IPS-NIHi11 (cell line): ENCODE data around the gene MICAL3.

ENCODE experiments used
- DNase-seq: peaks from one replicate; pipeline ENCODE4 v3.0.0; 2012; ENCODE audit warnings: mixed read lengths, low spot score

Gene MICAL3

GRCh38 chr22:17842386-17842785 lies 182.0 kb downstream of the MICAL3 start:
- DNase-seq: no peak

GRCh38 chr22:17841836-17842235 lies 182.5 kb downstream of the MICAL3 start:
- no peak for DNase-seq

- DNase-seq: no peak
Observed at GRCh38 chr22:17838180-17838865, 186.0 kb downstream of the MICAL3 start.

GRCh38 chr22:17836992-17837742 lies 187.2 kb downstream of the MICAL3 start:
- peak; percentile 53 for DNase-seq

GRCh38 chr22:17835256-17835655 lies 189.1 kb downstream of the MICAL3 start:
- no peak for DNase-seq

- DNase-seq: no peak
Observed at GRCh38 chr22:17833489-17833888, 190.9 kb downstream of the MICAL3 start.

- no peak for DNase-seq
Observed at GRCh38 chr22:17832665-17833064, 191.7 kb downstream of the MICAL3 start.

- DNase-seq: no peak
Observed at GRCh38 chr22:17831501-17832251, 192.7 kb downstream of the MICAL3 start.

- DNase-seq: peak; percentile 95
Observed at GRCh38 chr22:17830043-17830961, 194.1 kb downstream of the MICAL3 start.

- no peak for DNase-seq
Observed at GRCh38 chr22:17829695-17830042, 194.7 kb downstream of the MICAL3 start.

- DNase-seq: no peak
Observed at GRCh38 chr22:17828502-17829080, 195.8 kb downstream of the MICAL3 start.

- DNase-seq: no peak
Observed at GRCh38 chr22:17827466-17827865, 196.9 kb downstream of the MICAL3 start.

- DNase-seq: no peak
Observed at GRCh38 chr22:17825876-17826550, 198.3 kb downstream of the MICAL3 start.

GRCh38 chr22:17824457-17824856 lies 199.9 kb downstream of the MICAL3 start:
- no peak for DNase-seq

- DNase-seq: no peak
Observed at GRCh38 chr22:17823964-17824363, 200.4 kb downstream of the MICAL3 start.

- DNase-seq: no peak
Observed at GRCh38 chr22:17823226-17823625, 201.1 kb downstream of the MICAL3 start.

- DNase-seq: no peak
Observed at GRCh38 chr22:17822087-17822486, 202.3 kb downstream of the MICAL3 start.

GRCh38 chr22:17820879-17821439 lies 203.4 kb downstream of the MICAL3 start:
- no peak for DNase-seq

- DNase-seq: no peak
Observed at GRCh38 chr22:17818649-17819048, 205.7 kb downstream of the MICAL3 start.

GRCh38 chr22:17818180-17818579 lies 206.2 kb downstream of the MICAL3 start:
- peak; percentile 66 for DNase-seq
